MM.1S (cell line): Measurements from ENCODE around the gene RNF125.

ENCODE experiments used
- DNase-seq: peaks from one replicate; pipeline ENCODE4 v3.0.0-alpha.2; 2015
- H2AFZ ChIP-seq: fragments of 300-600 bp; sonication (generic); 2 replicates; pipeline ENCODE4 v1.6.0; 2016; ENCODE audit warnings: antibody characterized with exemption, low read length
- H3F3A ChIP-seq: fragments of 300-600 bp; sonication (generic); 2 replicates; pipeline ENCODE4 v1.6.1; 2016; ENCODE audit warnings: mild to moderate bottlenecking, antibody characterized with exemption, low read length, moderate library complexity, mixed read lengths; ENCODE audit not compliant: insufficient read depth
- H3K27ac ChIP-seq: fragments of 300-600 bp; sonication (generic); 2 replicates; pipeline ENCODE4 v1.5.1; 2016; ENCODE audit warnings: mild to moderate bottlenecking, low read length
- H3K27me3 ChIP-seq: fragments of 300-600 bp; sonication (generic); replicated peaks from 2 replicates; pipeline ENCODE4 v1.6.0; 2016; ENCODE audit warnings: low read length; ENCODE audit not compliant: insufficient read depth
- H3K36me3 ChIP-seq: fragments of 300-600 bp; sonication (generic); replicated peaks from 2 replicates; pipeline ENCODE4 v1.6.1; 2016; ENCODE audit warnings: mild to moderate bottlenecking, low read length, mixed read lengths; ENCODE audit not compliant: insufficient read depth
- H3K4me1 ChIP-seq: fragments of 300-600 bp; sonication (generic); 2 replicates; pipeline ENCODE4 v1.6.1; 2016; ENCODE audit warnings: low read length, mixed read lengths
- H3K4me2 ChIP-seq: fragments of 300-600 bp; sonication (generic); 2 replicates; pipeline ENCODE4 v1.6.0; 2016; ENCODE audit warnings: low read depth, low read length
- H3K4me3 ChIP-seq: fragments of 300-600 bp; sonication (generic); 2 replicates; pipeline ENCODE4 v1.5.1; 2016; ENCODE audit warnings: low read length, mixed read lengths
- H3K79me2 ChIP-seq: fragments of 300-600 bp; sonication (generic); 2 replicates; pipeline ENCODE4 v1.6.1; 2016; ENCODE audit warnings: mixed run types, low read length, mixed read lengths
- H3K9ac ChIP-seq: fragments of 300-600 bp; sonication (generic); 2 replicates; pipeline ENCODE4 v1.6.1; 2016; ENCODE audit warnings: low read length, mixed read lengths
- H3K9me2 ChIP-seq: fragments of 300-600 bp; sonication (generic); replicated peaks from 2 replicates; pipeline ENCODE4 v1.6.1; 2016; ENCODE audit warnings: mild to moderate bottlenecking, low read length, mixed read lengths; ENCODE audit not compliant: insufficient read depth
- H3K9me3 ChIP-seq: fragments of 300-600 bp; sonication (generic); replicated peaks from 2 replicates; pipeline ENCODE4 v1.6.1; 2016; ENCODE audit warnings: mild to moderate bottlenecking, low read length, mixed read lengths; ENCODE audit not compliant: insufficient read depth
- H4K20me1 ChIP-seq: fragments of 300-600 bp; sonication (generic); 2 replicates; pipeline ENCODE4 v1.6.1; 2016; ENCODE audit warnings: mild to moderate bottlenecking, low read length, moderate library complexity, mixed read lengths; ENCODE audit not compliant: insufficient read depth
- CTCF ChIP-seq: fragments of 300-600 bp; sonication (generic); IDR thresholded peaks from 2 replicates; pipeline ENCODE4 v1.5.1; 2016; ENCODE audit warnings: antibody characterized with exemption, low read length, mixed read lengths
- EZH2 ChIP-seq: fragments of 300-600 bp; sonication (generic); optimal IDR thresholded peaks from 2 replicates; pipeline ENCODE3; 2017; ENCODE audit warnings: low read depth, mild to moderate bottlenecking, antibody characterized with exemption, low read length, mixed read lengths
- EZH2phosphoT487 ChIP-seq: fragments of 300-600 bp; sonication (generic); IDR thresholded peaks from 2 replicates; pipeline ENCODE4 v1.6.1; 2018; ENCODE audit warnings: antibody characterized with exemption, low read length

The RNF125 gene

GRCh38 chr18:32029558-32029957 is 10.9 kb downstream of the RNF125 start:
- no peak for TF ChIP-seq EZH2phosphoT487
- no peak for TF ChIP-seq EZH2
- no peak for TF ChIP-seq CTCF
- peaks cover 14% of the 10 kb centered on the region for H3F3A ChIP-seq
- H3K27ac ChIP-seq: no peak overlapping the region
- no peak overlapping the region for H2AFZ ChIP-seq
- no peak for DNase-seq
- no peak overlapping the region for H3K9ac ChIP-seq
- no peak overlapping the region for H3K4me3 ChIP-seq
- H3K36me3 ChIP-seq: no peaks in the 10 kb centered on the region
- peaks cover 23% of the 10 kb centered on the region for H3K79me2 ChIP-seq
- peaks cover 21% of the 10 kb centered on the region for H3K4me1 ChIP-seq
- no peaks in the 10 kb centered on the region for H3K9me3 ChIP-seq
- H3K27me3 ChIP-seq: no peaks in the 10 kb centered on the region
- no peaks in the 10 kb centered on the region for H3K9me2 ChIP-seq
- no peaks in the 10 kb centered on the region for H4K20me1 ChIP-seq
- no peak overlapping the region for H3K4me2 ChIP-seq

- Histone ChIP-seq H3K9me3 (no peaks in the 10 kb centered on the region), H3K4me2 (no peak overlapping the region), H3K9ac (no peak overlapping the region), H3K9me2 (no peaks in the 10 kb centered on the region), H3K27ac (no peak overlapping the region), H3K36me3 (no peaks in the 10 kb centered on the region), H2AFZ (no peak overlapping the region), H3K4me3 (no peak overlapping the region), H3K27me3 (no peaks in the 10 kb centered on the region), H3K79me2 (peaks cover 5% of the 10 kb centered on the region), H3F3A (no peaks in the 10 kb centered on the region), H3K4me1 (peaks cover 2% of the 10 kb centered on the region), H4K20me1 (no peaks in the 10 kb centered on the region)
- no peak for TF ChIP-seq CTCF
- TF ChIP-seq EZH2: no peak
- TF ChIP-seq EZH2phosphoT487: no peak
- DNase-seq: no peak
Measured at GRCh38 chr18:32032609-32033008, 14.0 kb downstream of the RNF125 start.

GRCh38 chr18:32036506-32037180 is 18.0 kb downstream of the RNF125 start:
- Histone ChIP-seq H3K36me3 (no peaks in the 10 kb centered on the region), H2AFZ (no peak overlapping the region), H4K20me1 (no peaks in the 10 kb centered on the region), H3K79me2 (no peaks in the 10 kb centered on the region), H3K27ac (no peak overlapping the region), H3F3A (no peaks in the 10 kb centered on the region), H3K4me2 (no peak overlapping the region), H3K9me2 (no peaks in the 10 kb centered on the region), H3K4me3 (no peak overlapping the region), H3K9ac (no peak overlapping the region), H3K9me3 (no peaks in the 10 kb centered on the region), H3K27me3 (no peaks in the 10 kb centered on the region), H3K4me1 (no peaks in the 10 kb centered on the region)
- no peak for DNase-seq
- TF ChIP-seq EZH2phosphoT487 (no peak), EZH2 (no peak), CTCF (no peak)
